Lower leg skin (tissue), 4 donors: ENCODE measurements around the gene MYH8. TPM values are rescaled to one million over a fixed set of nuclear protein-coding genes. Genes with fewer than 3 reads are reported as not detected.

Experiments used
- DNase-seq, 2 donors: peaks; one replicate each; pipeline ENCODE4 v3.0.0-alpha.2; 2019; ENCODE audit warnings: low spot score in 2 of 2
- H3K4me3 ChIP-seq: fragments of 200-600 bp; sonication (generic); 2 replicates; pipeline ENCODE4 v1.5.1; 2017; ENCODE audit warnings: mild to moderate bottlenecking, low read depth; ENCODE audit not compliant: poor library complexity, severe bottlenecking
- POLR2A ChIP-seq, 2 donors: fragments of 450-650 bp; IDR thresholded peaks; one replicate each; pipeline ENCODE4 v1.6.1; 2016 to 2017; ENCODE audit warnings: antibody characterized with exemption in 2 of 2, mild to moderate bottlenecking in 1 of 2, moderate library complexity in 1 of 2
- WGBS, 2 donors: methylation state at CpG; one replicate each; pipeline ENCODE4 v1.1.5; 2018; 5-methylcytosine and 5-hydroxymethylcytosine counted together
- intact Hi-C: fragments of 100-400 bp; cut with DNase I; formaldehyde crosslinking; loops from one replicate; pipeline ENCODE4 v1.15.0; 2023; ENCODE audit warnings: low total_unique reads
- total RNA-seq, 4 donors: library from RNA; depleted of rRNA; stranded (reverse); fragments of >200 nt; gene quantifications; one replicate each; pipeline ENCODE4 v1.1.0, GENCODE V29; 2016
- TF ChIP-seq, protein P1 (sequence below), 3 donors: fragments of 450-650 bp; IDR thresholded peaks; one replicate each; pipeline ENCODE4 v1.5.1; 2016; ENCODE audit warnings: antibody characterized with exemption in 3 of 3, mild to moderate bottlenecking in 3 of 3, moderate library complexity in 2 of 3

The MYH8 gene
- total RNA-seq, 4 donors from 2014 or later = not detected

- intact Hi-C loops = no loop called here
- TF ChIP-seq, protein P1, sequence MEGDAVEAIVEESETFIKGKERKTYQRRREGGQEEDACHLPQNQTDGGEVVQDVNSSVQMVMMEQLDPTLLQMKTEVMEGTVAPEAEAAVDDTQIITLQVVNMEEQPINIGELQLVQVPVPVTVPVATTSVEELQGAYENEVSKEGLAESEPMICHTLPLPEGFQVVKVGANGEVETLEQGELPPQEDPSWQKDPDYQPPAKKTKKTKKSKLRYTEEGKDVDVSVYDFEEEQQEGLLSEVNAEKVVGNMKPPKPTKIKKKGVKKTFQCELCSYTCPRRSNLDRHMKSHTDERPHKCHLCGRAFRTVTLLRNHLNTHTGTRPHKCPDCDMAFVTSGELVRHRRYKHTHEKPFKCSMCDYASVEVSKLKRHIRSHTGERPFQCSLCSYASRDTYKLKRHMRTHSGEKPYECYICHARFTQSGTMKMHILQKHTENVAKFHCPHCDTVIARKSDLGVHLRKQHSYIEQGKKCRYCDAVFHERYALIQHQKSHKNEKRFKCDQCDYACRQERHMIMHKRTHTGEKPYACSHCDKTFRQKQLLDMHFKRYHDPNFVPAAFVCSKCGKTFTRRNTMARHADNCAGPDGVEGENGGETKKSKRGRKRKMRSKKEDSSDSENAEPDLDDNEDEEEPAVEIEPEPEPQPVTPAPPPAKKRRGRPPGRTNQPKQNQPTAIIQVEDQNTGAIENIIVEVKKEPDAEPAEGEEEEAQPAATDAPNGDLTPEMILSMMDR (IDR thresholded peaks at IDR 0.05) = no peak
- no peak for TF ChIP-seq POLR2A (IDR thresholded peaks at IDR 0.05)
- no peak for DNase-seq
- H3K4me3 ChIP-seq = no peak overlapping the region
- 77 to 84% methylated on average over 3 of the region's 3 CpGs for WGBS, 2 donors
These were observed 40.9 kb downstream of the MYH8 start for GRCh38 chr17:10380631-10381408.

DNA sequence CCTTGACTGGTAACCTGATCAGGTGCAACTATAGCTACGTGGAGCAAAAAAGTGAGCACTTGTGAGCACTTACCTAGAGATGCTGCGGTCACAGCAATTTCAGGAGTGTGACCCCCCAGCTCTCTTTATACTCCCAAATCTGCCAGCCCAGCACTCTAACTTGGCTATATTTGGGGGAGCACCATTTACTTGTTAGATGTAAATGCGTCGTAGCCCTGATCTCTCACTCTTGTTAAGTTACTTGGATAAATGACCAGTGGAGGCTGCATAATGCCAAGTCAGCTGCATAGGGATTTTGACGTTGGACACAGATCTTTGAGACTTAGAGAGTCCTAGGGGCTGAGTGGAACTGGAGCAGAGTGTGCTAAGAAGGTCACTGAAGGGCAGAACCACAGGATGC lies 48.8 kb downstream of the MYH8 start, which contains the start of gene MYH13:
TSS of gene MYH13 (minus strand) at position 101 of the 400 bp plus-strand sequence. CDS start 8,476 bp downstream, outside the sequence.
- no peak for DNase-seq
- intact Hi-C loops = loop anchor here (10.0 kb wide), 1 partner anchor 1068 kb away; no protein-coding TSS in a partner anchor
- WGBS, 2 donors = 80% methylated on average over 5 of the region's 5 CpGs

GRCh38 chr17:10370016-10370608 lies 51.6 kb downstream of the MYH8 start:
- no peak for TF ChIP-seq POLR2A (IDR thresholded peaks at IDR 0.05)
- TF ChIP-seq, protein P1 (IDR thresholded peaks at IDR 0.05) = no peak

More for the DNA sequence above, 48.8 kb downstream of the MYH8 start, which contains the start of gene MYH13:
- H3K4me3 ChIP-seq = no peak within 1 kb of the TSS
- no peak for TF ChIP-seq POLR2A (IDR thresholded peaks at IDR 0.05)
- TF ChIP-seq, protein P1 (IDR thresholded peaks at IDR 0.05) = no peak

DNA sequence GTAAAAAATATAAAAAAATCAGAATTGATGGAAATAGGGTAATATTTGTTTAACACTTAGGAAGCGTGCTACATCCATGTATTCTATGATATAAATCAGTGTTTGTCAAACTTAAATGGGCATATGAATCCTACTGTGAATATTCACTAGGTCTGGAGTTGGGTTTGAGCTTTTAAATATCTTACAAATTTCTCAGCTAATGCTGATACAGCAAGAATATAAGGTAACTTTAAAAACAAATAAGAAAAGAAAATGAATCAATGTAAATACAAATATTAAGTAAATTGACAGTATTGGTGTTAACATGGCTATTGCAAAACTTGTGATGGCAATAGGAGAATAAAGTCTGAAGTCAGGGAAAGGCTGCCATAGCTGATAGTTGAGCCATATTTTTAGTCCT lies 52.5 kb downstream of the MYH8 start:
- WGBS, 2 donors = 78 to 81% methylated on average over 1 of the region's 1 CpG
- TF ChIP-seq, protein P1 (IDR thresholded peaks at IDR 0.05) = no peak
- TF ChIP-seq POLR2A (IDR thresholded peaks at IDR 0.05) = no peak
- H3K4me3 ChIP-seq = no peak overlapping the region
- DNase-seq = no peak
- intact Hi-C loops = no loop called here

More at GRCh38 chr17:10370016-10370608, 51.6 kb downstream of the MYH8 start:
- 81 to 83% methylated on average over 7 of the region's 7 CpGs for WGBS, 2 donors
- intact Hi-C loops = loop anchor here (10.0 kb wide), 1 partner anchor 1065 kb away; no protein-coding TSS in a partner anchor
- no peak for DNase-seq
- H3K4me3 ChIP-seq = no peak overlapping the region

DNA sequence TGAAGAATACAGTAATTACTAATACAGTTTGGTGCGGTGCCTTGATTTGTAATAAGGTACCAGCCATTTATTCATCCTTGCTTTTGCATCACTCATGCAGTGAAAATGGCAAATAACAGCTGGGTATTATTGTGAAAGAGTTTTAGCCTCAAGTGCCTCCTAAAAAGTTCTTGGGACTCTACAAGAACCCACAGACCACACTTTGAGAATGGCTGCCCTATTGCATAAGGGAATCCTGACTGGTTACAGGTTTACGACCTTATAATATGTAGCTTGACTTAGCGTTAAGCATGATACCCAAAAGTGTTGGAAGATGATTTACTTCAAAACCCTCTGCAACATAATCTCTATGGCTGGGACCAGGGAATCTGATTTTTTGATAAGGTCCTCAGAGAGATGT lies 53.2 kb downstream of the MYH8 start:
- no peak for DNase-seq
- WGBS, 2 donors = 81 to 83% methylated on average over 3 of the region's 3 CpGs
- H3K4me3 ChIP-seq = no peak overlapping the region
- intact Hi-C loops = no loop called here
- no peak for TF ChIP-seq POLR2A (IDR thresholded peaks at IDR 0.05)
- TF ChIP-seq, protein P1 (IDR thresholded peaks at IDR 0.05) = no peak
